CD4-positive, alpha-beta T cell treated with Interleukin-2 at 100 ng/mL for 4 hours (primary cell): ENCODE measurements around the gene ANKHD1.

Source experiments
- DNase-seq: peaks from one replicate; pipeline ENCODE4 v3.0.0-alpha.2; 2020; ENCODE audit warnings: low spot score

The ANKHD1 gene

DNA sequence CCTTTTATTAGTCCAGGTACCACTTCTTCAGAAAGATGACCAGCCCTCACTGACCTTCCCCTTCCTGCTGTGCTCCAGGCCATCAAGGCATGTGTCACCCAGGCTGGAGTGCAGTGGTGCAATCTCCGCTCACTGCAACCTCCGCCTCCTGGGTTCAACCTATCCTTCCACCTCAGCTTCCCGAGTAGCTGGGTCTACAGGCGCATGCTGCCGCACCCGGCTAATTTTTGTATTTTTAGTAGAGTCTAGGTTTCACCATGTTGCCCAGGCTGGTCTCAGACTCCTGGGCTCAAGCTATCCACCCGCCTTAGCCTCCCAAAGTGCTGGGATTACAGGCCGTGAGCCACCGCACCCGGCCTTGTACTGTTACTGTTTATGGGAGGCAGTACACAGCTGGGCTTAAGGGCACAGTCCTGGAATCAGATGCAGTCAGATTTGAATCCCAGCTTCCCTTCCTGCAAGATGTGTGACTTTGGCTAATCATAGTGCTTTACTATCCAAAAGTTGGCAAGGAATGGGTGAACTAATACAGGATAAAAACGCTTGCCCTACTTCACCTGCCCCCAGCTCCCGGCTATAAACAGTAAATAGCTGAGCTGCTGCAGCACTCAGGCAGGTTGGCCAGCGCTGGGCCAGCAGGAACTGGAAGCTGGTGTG lies 145.3 kb downstream of the ANKHD1 start:
- DNase-seq = no peak

DNA sequence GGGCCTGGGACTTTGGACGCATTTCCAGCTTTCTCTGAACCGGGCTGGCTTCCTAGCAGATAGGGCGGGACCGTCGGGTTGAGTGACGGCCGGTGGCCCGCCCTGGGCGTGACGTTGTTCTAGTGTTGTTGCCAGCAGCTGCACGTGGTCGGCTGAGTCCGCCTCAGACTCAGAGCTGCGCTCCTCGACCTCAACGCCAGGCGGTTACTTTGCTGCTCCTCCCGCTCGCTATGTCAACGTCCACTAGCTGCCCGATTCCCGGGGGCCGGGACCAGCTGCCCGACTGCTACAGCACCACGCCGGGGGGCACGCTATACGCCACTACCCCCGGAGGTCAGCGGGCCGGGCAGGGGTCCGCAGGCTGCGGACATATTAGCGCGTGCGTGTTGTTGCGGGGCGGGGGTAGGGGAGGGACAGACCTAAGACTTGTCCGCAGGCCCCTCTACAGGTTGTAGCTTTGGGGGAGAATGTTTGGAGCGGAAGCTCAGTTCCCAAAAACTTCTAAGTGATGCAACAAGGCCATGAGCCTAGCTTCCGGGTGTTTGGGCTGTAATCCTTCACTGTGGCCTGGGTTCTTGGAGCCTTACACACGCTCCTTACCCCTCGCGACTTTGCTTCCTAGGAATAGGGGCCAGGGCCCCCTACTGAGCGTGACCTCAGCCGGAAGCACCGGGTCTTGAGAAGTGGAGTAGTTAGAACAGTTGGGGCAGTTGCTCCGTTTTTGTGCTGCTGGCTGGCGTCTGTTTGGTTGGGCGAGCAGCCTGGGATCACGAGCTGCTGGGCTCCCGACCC lies 146.1 kb downstream of the ANKHD1 start, which contains the start of gene EIF4EBP3:
Gene EIF4EBP3, plus strand, starts transcription at position 155 of the 792 bp plus-strand sequence. Its CDS starts 76 bp downstream, at position 231.
- peak; percentile 84 for DNase-seq

DNA sequence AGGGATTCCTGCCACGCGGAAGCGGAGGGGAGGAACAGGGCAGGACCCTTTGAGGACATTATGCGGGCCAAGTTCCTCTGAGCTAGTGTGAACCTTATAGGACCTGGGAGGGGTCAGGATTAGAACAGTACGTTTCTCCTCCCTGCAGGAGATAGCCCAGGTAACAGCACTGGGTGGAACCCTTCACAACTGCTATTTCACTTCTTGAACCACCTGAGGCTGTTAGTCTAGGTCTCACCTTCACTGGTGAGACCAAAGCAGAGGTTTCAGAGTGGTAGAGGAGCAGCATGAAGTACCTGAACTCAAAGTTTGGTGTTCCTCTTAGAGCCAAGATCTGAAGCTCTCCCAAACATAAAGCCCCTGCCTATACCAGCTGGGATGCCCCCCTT lies 146.7 kb downstream of the ANKHD1 start:
- no peak for DNase-seq

DNA sequence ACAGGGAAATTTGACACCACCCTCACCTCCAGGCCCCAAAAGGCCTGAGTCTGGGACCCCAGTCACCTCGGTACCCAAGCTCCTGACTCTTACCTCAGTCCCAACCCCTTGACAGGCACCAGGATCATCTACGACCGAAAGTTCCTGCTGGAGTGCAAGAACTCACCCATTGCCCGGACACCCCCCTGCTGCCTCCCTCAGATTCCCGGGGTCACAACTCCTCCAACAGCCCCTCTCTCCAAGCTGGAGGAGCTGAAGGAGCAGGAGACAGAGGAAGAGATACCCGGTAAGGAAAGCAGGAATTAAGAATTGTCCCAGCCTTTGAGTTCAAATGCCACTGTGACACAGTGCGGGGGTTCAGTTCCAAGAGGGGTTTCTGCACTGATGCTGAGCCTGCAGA lies 147.2 kb downstream of the ANKHD1 start:
- no peak for DNase-seq

DNA sequence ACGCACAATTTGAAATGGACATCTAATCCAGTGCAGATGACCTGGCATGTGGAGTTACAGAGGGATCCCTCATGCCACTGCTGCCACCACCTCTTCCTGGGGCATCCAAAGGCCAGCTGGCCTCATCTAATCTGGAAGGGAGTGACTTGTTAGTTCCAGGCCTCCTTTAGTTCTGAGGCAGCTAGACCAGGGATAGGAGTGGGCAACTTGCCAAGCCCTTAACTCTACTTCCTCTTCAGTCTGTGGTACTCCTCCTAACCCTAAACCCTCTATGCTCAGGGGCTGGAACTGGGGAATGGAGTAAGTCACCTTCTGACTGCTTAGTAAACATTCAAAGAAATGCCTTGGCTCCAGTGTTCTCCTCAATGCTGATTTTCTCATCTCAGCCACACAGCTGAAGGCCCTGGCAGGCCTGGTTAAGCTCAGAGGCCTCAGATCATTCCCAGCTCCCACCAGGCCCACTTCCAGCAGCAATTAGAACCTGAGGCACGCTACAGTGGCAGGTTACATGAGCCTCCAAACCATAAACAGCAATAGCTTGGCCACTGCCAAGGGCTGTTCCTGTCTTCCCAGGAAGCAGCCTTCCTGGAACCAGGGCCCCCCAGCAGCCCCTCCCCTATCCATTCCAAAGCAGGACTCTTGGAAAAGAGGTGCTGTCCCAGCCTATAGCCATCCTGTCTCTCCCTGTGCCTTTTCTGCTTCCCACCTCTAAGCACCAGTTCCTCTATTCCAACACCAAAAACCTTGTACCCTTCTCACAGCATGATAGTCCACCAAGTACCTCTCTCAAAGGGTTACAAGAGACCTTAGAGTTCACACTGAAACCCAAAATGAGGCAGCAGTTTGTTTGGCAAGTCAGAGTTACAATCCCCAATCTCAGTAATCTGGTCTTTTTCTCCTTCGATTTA lies 147.9 kb downstream of the ANKHD1 start:
- DNase-seq = no peak

DNA sequence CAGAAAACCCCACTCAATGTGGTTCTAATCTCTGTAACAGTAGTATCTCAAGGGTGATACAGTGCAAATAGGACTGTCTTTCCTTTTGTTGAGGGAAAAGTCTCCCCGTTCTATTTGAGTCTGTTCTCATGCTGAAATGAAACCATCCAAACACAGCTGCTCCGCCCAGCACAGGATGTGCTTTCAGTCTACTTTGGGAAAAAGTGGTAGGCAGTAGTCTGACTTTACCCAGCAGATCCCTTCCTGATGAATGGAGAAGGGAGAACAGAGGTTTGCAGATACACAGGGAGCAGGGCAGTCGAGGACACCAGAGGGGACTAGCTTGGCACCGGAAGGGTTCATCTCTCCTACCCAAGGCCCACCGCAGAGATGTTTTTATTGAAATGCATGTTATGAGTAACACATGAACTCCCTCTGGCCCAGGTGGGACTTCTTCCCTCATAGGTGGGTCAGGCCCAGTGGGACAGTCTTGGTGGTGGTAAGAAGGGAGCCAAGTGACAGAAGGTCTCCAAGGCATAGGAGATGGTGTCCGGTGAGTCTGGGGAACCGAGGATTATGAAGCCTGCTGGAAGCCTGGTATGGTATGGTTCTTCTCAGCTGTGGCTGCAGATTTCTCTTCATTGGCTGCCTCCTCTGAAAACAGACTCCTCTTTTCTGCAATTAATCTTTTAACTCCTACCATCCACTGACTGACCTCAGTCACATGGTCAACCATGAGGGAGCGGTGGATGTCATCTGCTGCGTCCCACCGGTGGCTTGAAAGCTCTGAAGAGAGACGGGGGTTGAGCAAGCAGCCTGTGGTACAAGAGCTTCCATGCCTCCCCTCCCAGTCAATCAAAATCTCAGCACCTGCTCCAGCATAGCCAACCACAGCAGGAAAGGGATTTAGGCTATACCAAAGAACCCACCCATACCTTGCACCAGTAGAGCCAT lies 148.8 kb downstream of the ANKHD1 start:
- no peak for DNase-seq

DNA sequence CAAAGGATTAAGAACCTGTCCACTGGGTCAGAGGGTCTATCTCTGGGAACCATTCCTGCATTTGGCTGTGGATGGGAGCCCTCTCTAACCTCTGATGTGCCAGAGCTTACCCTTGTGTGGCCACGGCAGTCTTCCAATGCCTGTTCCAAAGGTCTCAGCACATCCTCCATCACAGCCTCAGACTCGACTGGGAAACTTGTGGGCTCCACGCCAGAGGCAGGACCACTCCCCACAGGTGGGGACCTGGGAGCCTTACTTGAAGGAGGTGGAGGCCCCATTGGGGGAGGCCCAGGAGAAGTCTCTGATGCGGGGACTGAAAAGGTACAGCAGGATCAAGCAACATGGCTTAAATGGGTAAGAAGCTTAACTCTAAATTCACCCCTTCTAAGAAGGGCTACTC lies 150.2 kb downstream of the ANKHD1 start:
- DNase-seq = no peak

DNA sequence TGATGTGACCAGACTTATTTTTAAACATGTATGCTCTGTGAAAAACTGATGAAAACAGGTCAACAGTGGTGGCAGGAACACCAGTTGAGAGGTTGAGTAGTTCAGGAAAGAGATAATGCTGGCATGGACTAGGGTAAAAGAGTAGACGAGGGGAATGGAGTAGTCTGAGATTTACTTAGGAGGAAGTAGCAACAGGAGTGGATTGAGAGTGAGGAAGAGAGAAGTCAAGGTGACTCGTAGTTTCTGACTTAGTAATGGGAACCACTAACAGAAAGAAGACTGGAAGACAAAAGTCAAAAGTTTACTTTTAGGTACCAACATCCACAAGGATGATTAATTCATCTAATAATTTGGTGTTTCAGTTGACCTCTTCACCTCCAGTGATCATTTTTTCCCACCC lies 152.0 kb downstream of the ANKHD1 start:
- no peak for DNase-seq

DNA sequence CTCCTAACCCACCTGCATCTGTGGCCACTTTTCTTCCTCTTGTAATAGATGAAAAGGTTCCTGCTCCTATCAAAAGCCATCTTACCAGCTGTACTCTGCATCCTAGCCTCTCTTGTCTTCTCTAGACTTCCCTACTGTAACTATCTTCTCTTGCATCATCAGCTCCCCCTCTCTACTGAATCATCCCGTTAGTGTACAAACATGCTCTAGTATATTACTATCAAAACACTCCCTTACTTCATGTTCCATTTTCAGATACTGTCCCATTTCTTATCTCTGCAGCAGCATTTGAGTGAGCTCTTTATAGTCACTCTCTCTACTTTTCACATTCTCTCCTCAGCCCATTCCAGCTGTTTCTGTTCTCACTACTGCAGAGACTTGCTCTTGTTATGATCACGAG lies 152.8 kb downstream of the ANKHD1 start:
- no peak for DNase-seq

DNA sequence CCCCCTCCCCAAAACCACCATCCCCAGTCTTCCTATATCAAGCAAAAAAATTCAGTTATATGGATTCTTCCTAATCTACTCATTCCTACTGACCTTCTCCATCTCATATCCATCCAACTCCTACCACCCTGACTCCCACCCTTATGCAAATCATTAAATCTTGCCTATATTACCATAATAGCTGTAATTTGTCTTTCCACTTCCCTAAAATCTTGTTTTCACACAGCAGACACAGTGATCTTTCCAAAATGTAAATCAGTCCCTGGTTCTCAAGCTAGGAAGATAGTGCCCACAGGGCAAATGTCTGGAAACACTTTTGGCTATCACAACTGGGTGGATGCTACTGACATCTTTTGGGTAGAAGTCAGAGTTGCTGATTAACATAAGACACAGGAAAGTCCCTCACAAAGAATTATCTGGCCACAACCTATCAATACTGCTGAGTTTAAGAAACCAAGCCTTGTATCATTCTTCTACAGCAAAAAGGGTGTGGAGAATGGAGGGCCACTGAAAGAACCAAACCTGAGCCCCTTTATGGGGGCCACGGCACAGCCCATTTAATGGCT lies 154.2 kb downstream of the ANKHD1 start:
- DNase-seq = no peak

DNA sequence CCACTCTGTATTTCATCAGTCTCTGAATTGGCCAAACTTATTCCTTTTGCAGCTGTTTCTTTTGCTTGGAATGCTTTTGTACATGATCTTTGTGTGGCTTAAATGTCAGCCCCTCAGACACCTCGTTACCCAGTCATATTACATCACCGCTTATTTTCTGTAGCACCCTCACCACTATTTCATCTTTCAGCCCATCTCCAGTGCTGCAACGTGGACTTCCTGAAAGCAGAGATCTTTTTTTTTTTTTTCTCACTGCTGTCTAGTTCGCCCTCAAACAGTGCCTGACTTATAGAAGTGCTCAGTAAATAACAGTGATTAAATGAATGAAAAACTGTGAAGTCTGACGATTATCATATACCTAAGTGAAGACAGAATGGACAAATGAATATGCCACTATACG lies 154.8 kb downstream of the ANKHD1 start:
- no peak for DNase-seq

DNA sequence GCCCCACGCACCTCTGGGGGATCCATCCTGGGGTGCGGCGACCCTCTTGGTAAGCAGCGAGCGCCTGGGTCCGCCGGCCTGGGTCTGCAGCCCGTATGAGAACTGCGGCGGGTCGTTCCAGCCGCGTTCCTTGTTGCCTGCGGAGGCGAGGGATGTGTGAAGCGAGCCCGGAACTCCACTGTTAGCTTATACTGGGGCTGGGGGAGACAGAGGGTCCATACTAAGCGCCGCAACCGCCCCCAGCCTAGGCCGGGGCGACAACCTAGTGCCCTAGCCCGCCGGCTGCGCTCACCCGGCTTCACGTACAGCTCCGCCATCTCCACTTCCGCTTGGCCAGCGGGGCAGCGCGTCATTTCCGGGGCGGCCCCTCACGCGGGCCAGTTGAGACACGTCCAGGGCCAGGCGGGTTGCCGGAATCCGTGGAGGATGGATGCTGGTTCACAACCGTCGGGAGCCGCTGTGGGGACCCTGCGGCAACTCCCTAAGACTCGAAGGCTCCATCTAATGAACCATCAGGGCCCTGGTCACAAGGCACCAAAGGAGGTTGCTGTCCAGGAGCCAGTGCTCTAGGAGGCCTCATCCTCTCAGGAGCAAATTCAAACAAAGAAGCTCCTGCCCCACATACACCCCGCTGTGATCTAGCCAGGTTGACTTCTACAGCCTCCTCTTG lies 155.6 kb downstream of the ANKHD1 start, which contains the start of gene SRA1:
Gene SRA1, minus strand, starts transcription at position 338 of the 670 bp plus-strand sequence. Its CDS starts 21 bp downstream, at position 317.
- peak; percentile 82 for DNase-seq

DNA sequence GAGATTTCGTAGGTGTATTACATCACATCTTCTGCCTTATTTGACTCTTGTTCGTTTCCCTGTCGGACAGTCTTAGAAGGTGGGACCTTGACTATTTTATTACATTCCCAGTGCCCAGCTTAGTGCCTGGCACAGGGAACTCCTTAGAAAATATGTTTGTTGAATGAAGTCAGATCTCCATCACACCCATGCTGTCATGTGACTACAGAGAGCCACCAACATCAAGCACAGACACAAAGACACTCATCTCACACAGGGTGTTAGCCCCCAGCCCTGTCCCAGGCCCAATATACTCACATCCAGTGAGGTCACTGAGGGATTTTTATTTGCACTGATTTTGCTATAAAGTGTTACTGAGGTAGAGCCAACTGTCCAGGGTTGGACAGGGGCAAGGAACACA lies 156.3 kb downstream of the ANKHD1 start:
- DNase-seq = no peak

DNA sequence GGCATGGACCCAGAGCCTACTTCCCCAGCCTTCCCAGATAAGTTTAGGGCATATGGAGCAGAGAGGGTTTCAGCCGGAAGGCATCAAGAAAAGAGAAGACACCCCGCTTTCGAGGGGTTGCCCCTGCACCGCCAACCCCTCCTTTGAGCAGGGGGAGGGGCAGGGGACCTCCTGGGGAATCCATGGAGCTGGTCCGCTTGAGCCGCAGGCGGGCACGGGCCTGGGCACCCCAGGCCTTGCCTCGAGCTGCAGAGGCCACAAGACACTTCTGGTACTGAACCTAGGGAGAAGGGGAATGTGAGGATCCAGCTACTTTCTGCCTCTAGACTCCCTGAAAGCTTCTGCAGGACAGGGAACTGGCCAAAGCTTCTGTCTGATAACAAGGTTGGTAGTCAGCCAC lies 156.9 kb downstream of the ANKHD1 start:
- DNase-seq = no peak

DNA sequence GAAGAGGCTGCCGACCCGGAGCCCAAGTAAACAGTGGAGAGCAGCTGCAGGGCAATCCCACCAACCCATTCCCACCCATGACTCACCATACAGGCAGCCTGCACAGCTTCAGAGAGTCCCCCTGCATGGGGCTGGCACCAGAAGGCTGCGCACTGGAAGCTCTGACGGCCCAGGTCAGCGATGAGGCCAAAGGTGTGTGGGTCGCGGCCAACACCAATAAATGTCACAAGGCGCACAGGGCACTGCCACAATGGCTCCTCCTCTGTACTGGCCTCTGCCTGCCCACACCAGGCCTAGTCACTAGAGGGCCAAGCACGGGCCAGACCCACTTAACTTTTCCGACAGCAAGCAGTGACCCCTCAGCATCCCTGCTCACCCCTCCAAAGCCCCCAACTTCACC lies 158.6 kb downstream of the ANKHD1 start:
- DNase-seq = no peak

DNA sequence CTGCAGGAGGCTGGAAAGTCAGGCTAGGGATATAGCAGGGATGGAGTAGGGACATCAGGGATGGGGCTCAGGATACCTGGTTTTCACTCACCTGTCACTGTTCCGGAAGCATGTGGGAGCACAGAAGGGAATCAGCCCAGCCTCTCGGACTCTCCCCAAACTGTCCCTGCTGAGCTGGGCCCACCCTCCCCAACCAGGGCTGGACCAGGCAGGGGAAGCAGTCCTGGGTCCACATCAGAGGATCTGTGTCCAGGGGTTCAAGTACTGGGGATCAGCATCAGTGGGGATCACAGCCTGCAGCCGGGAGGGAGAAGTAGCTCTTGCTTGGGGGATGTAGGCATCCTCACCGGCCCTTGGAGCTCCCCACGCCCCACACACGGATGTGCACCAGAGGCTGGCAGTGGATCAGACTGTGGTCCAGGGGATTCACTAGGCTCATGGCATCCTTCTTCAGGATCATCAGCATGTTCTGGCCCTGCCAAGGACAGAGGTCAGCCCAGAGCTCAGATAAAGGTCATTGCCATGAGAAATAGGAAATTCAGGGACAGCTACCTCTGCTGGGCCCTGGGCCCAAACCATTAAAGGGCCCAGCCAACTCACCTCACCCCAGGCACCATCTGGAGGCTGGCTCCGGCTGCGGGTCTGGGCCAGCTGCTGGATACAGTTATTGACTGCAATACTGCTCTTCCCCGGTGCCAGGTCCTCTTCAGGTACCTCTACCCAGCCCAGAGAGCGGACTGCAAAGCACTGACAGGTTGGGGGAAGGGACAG lies 160.3 kb downstream of the ANKHD1 start:
- no peak for DNase-seq

DNA sequence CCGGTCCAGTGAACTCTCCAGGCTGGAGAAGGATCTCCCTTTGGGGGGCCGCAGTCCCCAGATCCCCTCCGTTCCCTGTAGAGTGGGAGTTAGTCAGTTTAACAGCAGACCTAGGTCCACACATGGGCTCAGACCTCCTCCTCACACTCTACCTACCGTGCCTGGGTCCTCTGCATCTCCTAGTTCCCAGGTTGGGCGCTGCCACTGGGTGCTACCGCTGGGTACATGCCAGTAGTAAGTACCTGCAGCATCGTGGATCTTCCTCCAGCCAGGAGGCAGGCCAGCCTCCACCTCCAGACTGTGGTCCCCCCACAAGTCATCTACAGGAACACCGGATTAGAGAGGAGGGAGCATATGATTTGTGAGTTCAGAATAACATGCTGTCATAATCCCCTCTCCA lies 162.0 kb downstream of the ANKHD1 start:
- DNase-seq = no peak

DNA sequence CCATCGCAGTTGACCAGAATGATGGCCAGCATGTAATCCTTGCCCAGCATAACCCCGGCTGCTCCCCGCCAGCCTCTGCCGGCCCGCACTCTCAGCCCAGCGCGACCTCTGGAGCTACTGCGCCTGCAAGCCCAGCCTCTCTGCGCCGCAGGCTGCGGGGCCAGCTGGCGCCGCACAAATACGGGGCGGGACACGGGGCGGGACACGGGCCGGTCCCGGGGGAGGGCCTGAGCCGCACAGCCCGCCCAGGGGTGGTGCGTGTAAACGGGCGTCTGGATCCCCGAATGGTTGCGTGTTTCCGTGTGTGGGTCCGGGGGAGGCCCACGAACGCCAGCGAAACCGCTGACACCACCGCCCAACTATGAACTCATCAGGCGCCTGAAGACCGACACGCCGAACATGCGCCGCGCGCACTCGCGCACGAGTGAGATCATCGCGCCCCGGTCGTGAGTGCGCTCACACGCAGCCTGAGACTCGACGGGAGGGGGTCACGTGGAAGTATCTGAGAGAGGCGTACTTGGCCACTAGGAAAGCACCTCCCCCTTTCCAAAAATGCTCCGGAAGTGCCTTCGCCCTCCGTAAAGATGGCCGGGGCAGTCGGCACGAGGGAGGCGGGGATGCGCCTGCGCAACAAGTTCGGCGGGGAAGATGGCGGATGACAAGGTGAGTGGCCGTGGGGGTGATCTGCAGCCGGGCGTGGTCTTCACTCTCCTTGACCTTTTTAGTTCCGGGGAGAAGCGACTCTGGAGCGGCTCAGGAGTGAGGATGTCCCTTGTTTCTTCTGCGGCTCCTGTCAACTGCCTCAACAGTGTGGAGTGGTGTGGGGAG lies 162.8 kb downstream of the ANKHD1 start, which contains the start of the genes APBB3 and SLC35A4:
Gene APBB3, minus strand, starts transcription at position 403 of the 828 bp plus-strand sequence. Its CDS starts 353 bp downstream, at position 50.
Gene SLC35A4, plus strand, starts transcription at position 633 of the 828 bp plus-strand sequence. CDS start 2,342 bp downstream, outside the sequence.
- DNase-seq = peak; percentile 99
